Body of pancreas (tissue), 4 donors: ENCODE results near the gene USH2A. TPM values are rescaled to one million over a fixed set of nuclear protein-coding genes. Genes with fewer than 3 reads are reported as not detected.

ENCODE experiments used
- ATAC-seq: fragments of 150-250 bp; one replicate; pipeline ENCODE4 v1.9.1; 2016
- DNase-seq, 4 donors: peaks; one replicate each; pipeline ENCODE4 v3.0.0-alpha.2; 2019
- H3K27ac ChIP-seq, 4 donors: fragments of 200-600 bp; sonication (generic); 1 replicate in 3 of 4; 2 replicates in 1 of 4; pipeline versions ENCODE4 v1.5.1 to v1.6.1; 2016 to 2019; ENCODE audit warnings: mild to moderate bottlenecking in 1 of 4, mixed read lengths in 1 of 4, moderate library complexity in 1 of 4
- H3K27me3 ChIP-seq, 2 donors: fragments of 200-600 bp; sonication (generic); one replicate each; pipeline ENCODE4 v1.6.0; 2016; ENCODE audit warnings: mild to moderate bottlenecking in 1 of 2
- H3K36me3 ChIP-seq, 2 donors: fragments of 200-600 bp; sonication (generic); replicated peaks in 1 of 2; 2 replicates each; pipeline ENCODE4 v1.5.1; 2016; ENCODE audit warnings: low read depth in 2 of 2; ENCODE audit not compliant: insufficient read depth in 1 of 2
- H3K4me1 ChIP-seq: fragments of 200-600 bp; sonication (generic); one replicate; pipeline ENCODE4 v1.6.0; 2016
- H3K4me3 ChIP-seq, 2 donors: fragments of 200-600 bp; sonication (generic); 1 replicate in 1 of 2; 2 replicates in 1 of 2; pipeline ENCODE4 v1.5.1; 2016 to 2019
- H3K9me3 ChIP-seq, 3 donors: fragments of 200-600 bp; sonication (generic); 1 replicate in 2 of 3; 2 replicates in 1 of 3; pipeline ENCODE4 v1.5.1; 2016
- POLR2A ChIP-seq, 3 donors: fragments of 450-650 bp; IDR thresholded peaks; one replicate each; pipeline ENCODE4 v1.6.1; 2016; ENCODE audit warnings: antibody characterized with exemption in 3 of 3, mild to moderate bottlenecking in 2 of 3
- WGBS, 2 donors: methylation state at CpG; one replicate each; pipeline ENCODE4 v1.1.5; 2017; 5-methylcytosine and 5-hydroxymethylcytosine counted together
- intact Hi-C: fragments of 100-400 bp; cut with DNase I; formaldehyde crosslinking; loops from one replicate; pipeline ENCODE4 v1.15.1; 2023
- total RNA-seq, 2 donors: library from RNA; depleted of rRNA; stranded (reverse); fragments of >200 nt; gene quantifications; one replicate each; pipeline ENCODE4 v1.1.0, GENCODE V29; 2016
- TF ChIP-seq, protein P1 (sequence below), 7 experiments: fragments of 450-650 bp in 4 of 7; fragments of 200-600 bp in 3 of 7; sonication (generic) in 3 of 7; IDR thresholded peaks; one replicate each; pipeline ENCODE4 v1.5.1; 2016 to 2019; ENCODE audit warnings: antibody characterized with exemption in 7 of 7

The USH2A gene
- total RNA-seq, 2 donors from 2014 or later = 0.26 to 0.33 TPM

DNA sequence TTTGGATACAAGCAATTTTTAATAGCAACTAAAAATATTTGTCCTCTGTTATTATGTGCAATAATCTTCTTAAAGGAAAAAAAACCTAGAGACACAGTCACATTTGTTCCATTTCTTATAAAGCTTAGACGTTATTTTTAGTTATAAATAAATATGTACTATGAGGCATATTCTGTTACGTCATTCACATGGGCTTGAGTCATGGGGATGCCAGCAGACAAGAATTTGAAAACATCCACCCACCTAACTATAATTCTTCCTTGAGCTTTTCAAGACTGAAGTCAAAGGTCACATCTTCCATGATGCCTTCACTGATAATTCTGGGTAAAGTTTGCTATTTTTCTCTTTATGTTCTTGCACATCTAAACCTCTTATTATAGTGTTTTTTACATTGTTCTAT lies 587.3 kb downstream of the USH2A start:
- H3K36me3 ChIP-seq = no peaks in the 10 kb centered on the region
- no peak overlapping the region for H3K27ac ChIP-seq
- TF ChIP-seq, protein P1, sequence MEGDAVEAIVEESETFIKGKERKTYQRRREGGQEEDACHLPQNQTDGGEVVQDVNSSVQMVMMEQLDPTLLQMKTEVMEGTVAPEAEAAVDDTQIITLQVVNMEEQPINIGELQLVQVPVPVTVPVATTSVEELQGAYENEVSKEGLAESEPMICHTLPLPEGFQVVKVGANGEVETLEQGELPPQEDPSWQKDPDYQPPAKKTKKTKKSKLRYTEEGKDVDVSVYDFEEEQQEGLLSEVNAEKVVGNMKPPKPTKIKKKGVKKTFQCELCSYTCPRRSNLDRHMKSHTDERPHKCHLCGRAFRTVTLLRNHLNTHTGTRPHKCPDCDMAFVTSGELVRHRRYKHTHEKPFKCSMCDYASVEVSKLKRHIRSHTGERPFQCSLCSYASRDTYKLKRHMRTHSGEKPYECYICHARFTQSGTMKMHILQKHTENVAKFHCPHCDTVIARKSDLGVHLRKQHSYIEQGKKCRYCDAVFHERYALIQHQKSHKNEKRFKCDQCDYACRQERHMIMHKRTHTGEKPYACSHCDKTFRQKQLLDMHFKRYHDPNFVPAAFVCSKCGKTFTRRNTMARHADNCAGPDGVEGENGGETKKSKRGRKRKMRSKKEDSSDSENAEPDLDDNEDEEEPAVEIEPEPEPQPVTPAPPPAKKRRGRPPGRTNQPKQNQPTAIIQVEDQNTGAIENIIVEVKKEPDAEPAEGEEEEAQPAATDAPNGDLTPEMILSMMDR (IDR thresholded peaks at IDR 0.05) = no peak
- TF ChIP-seq POLR2A (IDR thresholded peaks at IDR 0.05) = no peak
- DNase-seq (no peak), ATAC-seq (no peak)
- H3K27me3 ChIP-seq = no peaks in the 10 kb centered on the region
- intact Hi-C loops = no loop called here
- no peak overlapping the region for H3K4me3 ChIP-seq
- no peaks in the 10 kb centered on the region for H3K9me3 ChIP-seq
- H3K4me1 ChIP-seq = no peaks in the 10 kb centered on the region
- WGBS, 2 donors = 48 to 58% methylated on average over 2 of the region's 2 CpGs

DNA sequence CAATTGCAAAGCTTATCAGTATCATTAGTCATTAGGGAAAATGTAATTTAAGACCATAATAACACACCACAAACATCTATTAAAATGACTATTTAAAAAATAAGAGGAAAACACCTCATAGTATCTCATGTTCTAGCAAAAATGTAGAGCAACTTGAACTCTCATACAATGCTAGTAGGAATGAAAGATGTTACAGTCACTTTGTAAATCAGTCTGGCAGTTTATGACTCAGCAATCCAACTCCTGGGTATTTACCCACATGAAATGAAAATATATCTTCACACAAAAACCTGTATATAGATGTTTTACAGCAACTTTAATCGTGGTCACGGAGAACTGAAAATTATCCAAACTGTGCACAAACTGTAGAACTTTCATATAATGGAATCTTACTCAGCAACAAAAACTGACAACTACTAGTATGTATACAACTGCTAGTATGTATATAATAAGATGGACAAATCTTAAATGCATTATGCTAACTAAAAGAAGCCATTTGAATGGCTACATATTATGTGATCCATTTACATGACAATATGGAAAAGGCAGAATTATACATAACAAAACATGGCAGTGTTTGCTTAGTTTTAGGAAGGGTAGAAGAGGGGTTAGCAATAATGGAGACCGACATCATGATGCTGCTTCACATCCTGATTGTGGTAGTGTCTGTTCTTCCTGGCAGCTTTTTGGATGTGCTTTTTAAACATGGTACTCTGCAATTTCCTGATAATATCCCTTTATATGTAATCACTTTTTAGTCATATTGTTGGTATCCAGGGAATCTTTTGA lies 589.1 kb downstream of the USH2A start:
- H3K27me3 ChIP-seq = no peaks in the 10 kb centered on the region
- no peak overlapping the region for H3K4me3 ChIP-seq
- intact Hi-C loops = no loop called here
- DNase-seq (no peak), ATAC-seq (no peak)
- no peak for TF ChIP-seq POLR2A (IDR thresholded peaks at IDR 0.05)
- TF ChIP-seq, protein P1 (IDR thresholded peaks at IDR 0.05) = no peak
- H3K27ac ChIP-seq = no peak overlapping the region
- H3K36me3 ChIP-seq = no peaks in the 10 kb centered on the region
- no peaks in the 10 kb centered on the region for H3K9me3 ChIP-seq
- 58 to 84% methylated on average over 3 of the region's 3 CpGs for WGBS, 2 donors
- no peaks in the 10 kb centered on the region for H3K4me1 ChIP-seq

DNA sequence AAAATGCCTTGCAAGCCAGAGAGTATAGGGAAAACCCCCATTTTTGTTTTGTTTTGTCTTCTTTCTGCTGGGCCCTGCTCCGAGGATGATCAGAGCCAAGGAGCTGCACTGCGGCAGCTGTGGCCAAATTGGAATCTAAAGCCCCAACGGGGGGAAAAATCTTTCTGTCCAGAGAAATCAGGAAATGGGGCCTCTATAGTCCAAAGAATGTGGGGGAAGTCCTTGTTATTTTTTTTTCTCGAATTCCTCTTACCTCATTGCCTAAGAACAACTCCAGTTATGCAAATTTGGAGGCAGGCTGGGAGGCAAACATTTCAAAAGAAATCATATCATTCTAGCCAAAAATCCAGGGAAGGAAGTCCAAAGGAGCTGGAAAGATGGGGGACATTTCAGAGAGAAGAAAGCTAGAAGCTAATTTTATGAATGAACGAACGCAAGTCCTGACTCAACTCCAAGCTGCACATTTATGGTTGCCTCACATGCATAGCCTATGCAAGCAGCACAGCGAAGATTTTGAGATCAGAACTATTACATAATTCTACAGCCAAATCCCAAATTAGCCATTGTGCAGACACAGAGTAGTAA lies 592.9 kb downstream of the USH2A start:
- DNase-seq (no peak), ATAC-seq (no peak)
- Histone ChIP-seq H3K4me3 (no peak overlapping the region), H3K4me1 (no peaks in the 10 kb centered on the region), H3K27me3 (no peaks in the 10 kb centered on the region), H3K27ac (no peak overlapping the region), H3K9me3 (no peaks in the 10 kb centered on the region), H3K36me3 (no peaks in the 10 kb centered on the region)
- intact Hi-C loops = no loop called here
- WGBS, 2 donors = 57 to 69% methylated on average over 7 of the region's 7 CpGs
- no peak for TF ChIP-seq POLR2A (IDR thresholded peaks at IDR 0.05)
- TF ChIP-seq, protein P1 (IDR thresholded peaks at IDR 0.05) = no peak

DNA sequence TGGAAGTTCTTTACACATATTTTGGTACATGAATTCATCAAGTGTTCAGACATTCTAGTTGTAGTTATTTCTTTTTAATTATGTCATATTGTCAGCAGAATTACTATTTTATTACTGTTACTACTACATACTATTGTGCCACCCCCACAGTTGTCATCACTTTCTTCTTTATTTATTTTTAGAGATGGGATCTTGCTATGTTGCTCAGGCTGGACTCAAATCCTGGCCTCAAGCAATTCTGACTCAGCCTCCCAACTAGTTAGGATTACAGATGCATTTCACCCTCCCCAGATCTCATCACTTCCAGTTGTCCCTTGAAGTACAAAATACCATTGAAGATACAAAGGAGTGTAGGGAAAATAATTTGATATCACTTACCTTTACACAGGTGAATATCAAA lies 598.2 kb downstream of the USH2A start:
- Histone ChIP-seq H3K4me1 (no peaks in the 10 kb centered on the region), H3K36me3 (no peaks in the 10 kb centered on the region), H3K27me3 (no peaks in the 10 kb centered on the region), H3K4me3 (no peak overlapping the region), H3K9me3 (no peaks in the 10 kb centered on the region), H3K27ac (no peak overlapping the region)
- TF ChIP-seq POLR2A (IDR thresholded peaks at IDR 0.05) = no peak
- TF ChIP-seq, protein P1 (IDR thresholded peaks at IDR 0.05) = no peak
- intact Hi-C loops = no loop called here
- DNase-seq (no peak), ATAC-seq (no peak)

DNA sequence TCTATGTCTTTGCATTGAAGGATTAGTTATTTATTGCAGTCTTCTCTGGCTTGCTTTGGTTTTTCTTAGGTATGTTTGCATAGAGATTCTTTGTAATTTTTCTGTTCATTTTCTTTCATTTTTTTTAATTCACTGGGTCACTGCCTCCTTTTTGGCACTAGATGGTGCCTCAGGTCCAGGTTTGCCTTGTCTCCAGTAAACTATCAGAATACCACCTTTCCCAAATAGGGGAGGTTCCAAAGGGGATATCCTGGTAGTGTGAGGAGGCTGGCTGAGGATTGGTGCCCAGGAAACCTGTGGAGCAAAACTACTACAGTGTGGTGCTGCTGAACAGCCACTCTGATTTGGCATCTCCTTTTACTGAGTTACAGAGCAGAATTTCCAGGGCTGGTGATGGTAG lies 599.0 kb downstream of the USH2A start:
- H3K36me3 ChIP-seq = no peaks in the 10 kb centered on the region
- TF ChIP-seq, protein P1 (IDR thresholded peaks at IDR 0.05) = peak in 3 of 7 experiments; percentile 2 to 22 (median 9)
- no peak for TF ChIP-seq POLR2A (IDR thresholded peaks at IDR 0.05)
- no peaks in the 10 kb centered on the region for H3K4me1 ChIP-seq
- H3K9me3 ChIP-seq = no peaks in the 10 kb centered on the region
- no peak overlapping the region for H3K27ac ChIP-seq
- no peak overlapping the region for H3K4me3 ChIP-seq
- no peak for DNase-seq
- no peaks in the 10 kb centered on the region for H3K27me3 ChIP-seq
- intact Hi-C loops = no loop called here
- no peak for ATAC-seq
